NB4 (cell line): Measurements from ENCODE around the gene CROCC2.

ENCODE experiments used
- DNase-seq: peaks from one replicate; pipeline ENCODE4 v3.0.0; 2010; ENCODE audit warnings: low read depth
- H3K4me3 ChIP-seq: one replicate; pipeline ENCODE4 v1.5.1; 2011; ENCODE audit warnings: mild to moderate bottlenecking, low read depth, low read length, moderate library complexity
- CTCF ChIP-seq: IDR thresholded peaks from one replicate; pipeline ENCODE4 v1.5.1; 2012; ENCODE audit warnings: low read depth, low read length
- MAX ChIP-seq: IDR thresholded peaks from 2 replicates; pipeline ENCODE4 v1.6.1; 2011; ENCODE audit warnings: low read depth, low read length
- MYC ChIP-seq: IDR thresholded peaks from 2 replicates; pipeline ENCODE4 v1.6.1; 2011; ENCODE audit warnings: low read depth, low read length
- POLR2A ChIP-seq: IDR thresholded peaks from 2 replicates; pipeline ENCODE4 v1.6.1; 2011; ENCODE audit warnings: mild to moderate bottlenecking; ENCODE audit not compliant: insufficient read length; ENCODE audit errors: extremely low read depth

The CROCC2 gene

GRCh38 chr2:241029599-241030332, 123.6 kb downstream of the CROCC2 start:
- no peak for TF ChIP-seq MYC
- no peak for TF ChIP-seq POLR2A
- no peak for TF ChIP-seq MAX
- no peak for TF ChIP-seq CTCF
- DNase-seq = no peak
- no peak overlapping the region for H3K4me3 ChIP-seq

GRCh38 chr2:241030333-241030680, 124.2 kb downstream of the CROCC2 start:
- TF ChIP-seq POLR2A (no peak), MAX (no peak), CTCF (no peak), MYC (no peak)
- no peak for DNase-seq
- H3K4me3 ChIP-seq = no peak overlapping the region

GRCh38 chr2:241030883-241031282, 124.7 kb downstream of the CROCC2 start:
- TF ChIP-seq CTCF (no peak), MYC (no peak), MAX (no peak), POLR2A (no peak)
- H3K4me3 ChIP-seq = no peak overlapping the region
- no peak for DNase-seq

- no peak for TF ChIP-seq POLR2A
- TF ChIP-seq CTCF = no peak
- no peak for TF ChIP-seq MYC
- TF ChIP-seq MAX = no peak
- no peak for DNase-seq
- H3K4me3 ChIP-seq = no peak overlapping the region
Measured at GRCh38 chr2:241031436-241032165, 125.5 kb downstream of the CROCC2 start.

- no peak overlapping the region for H3K4me3 ChIP-seq
- TF ChIP-seq POLR2A = no peak
- TF ChIP-seq MYC = no peak
- no peak for TF ChIP-seq MAX
- TF ChIP-seq CTCF = no peak
- DNase-seq = no peak
Measured at GRCh38 chr2:241033336-241033987, 127.3 kb downstream of the CROCC2 start.
